GM12874 (cell line): ENCODE results near the gene ULK2.

Experiments used
- CTCF ChIP-seq: IDR thresholded peaks from 2 replicates; pipeline ENCODE4 v1.5.1; 2011; ENCODE audit warnings: low read depth, mild to moderate bottlenecking, control low read depth, low read length, moderate library complexity; ENCODE audit not compliant: insufficient read depth

The ULK2 gene

GRCh38 chr17:19877364-19877945 lies 9.7 kb upstream of the ULK2 start:
- TF ChIP-seq CTCF: no peak

- TF ChIP-seq CTCF: no peak
These were observed 8.9 kb upstream of the ULK2 start for GRCh38 chr17:19876529-19877161.

DNA sequence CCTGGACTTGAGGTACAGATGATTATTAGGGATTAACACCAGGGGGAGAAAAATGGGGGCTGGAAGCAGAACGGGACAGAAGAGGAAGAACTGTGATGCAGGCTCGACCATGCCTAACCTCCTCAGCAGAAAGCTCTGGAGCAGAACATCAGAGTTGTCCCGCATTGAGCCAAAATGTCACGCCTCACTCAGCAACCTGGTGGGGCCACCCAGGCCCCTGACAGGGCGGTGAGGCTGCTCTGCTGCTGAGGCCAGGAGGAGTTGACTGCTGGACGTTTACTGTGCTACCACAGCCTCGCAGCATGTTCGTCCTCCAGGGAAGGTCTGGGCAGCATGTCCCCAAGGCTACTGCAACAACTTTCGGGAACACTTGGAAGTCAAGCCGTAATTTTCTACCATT lies 6.5 kb upstream of the ULK2 start:
- TF ChIP-seq CTCF: no peak

DNA sequence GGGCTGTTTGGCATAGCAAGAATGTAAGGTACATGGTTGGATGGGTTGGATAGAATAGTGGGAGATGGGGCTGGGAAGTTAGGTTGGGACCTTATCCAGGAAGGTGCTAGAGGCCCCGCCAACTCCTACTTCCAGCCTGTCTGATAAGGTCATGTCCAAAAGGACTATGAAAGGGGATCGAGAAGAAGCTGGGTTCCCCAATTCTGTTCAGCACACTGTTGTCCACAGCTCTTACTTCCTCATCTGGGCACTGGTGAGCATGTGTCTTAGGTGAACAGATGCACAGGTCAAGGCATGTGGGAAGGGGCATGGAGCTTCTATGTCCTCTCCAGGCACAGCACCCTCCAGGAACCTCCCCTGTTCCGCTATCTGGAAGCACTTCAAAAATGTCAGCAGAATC lies 5.6 kb upstream of the ULK2 start:
- TF ChIP-seq CTCF: no peak

- no peak for TF ChIP-seq CTCF
These were observed 301 bp upstream of the ULK2 start for GRCh38 chr17:19868079-19868395.

DNA sequence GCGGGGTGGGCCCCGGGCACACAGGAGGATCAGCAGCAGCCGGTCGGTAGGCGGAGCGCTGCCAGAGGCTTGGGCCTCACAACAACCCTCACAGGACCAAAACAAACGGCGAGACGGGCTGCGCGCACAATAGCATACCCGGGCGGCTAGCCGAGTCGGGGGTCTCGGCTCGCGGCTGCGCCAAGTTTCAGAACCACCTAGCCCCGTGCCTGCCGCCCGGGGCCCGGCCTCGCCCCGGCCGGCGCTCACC lies 732 bp downstream of the ULK2 start:
- TF ChIP-seq CTCF: 0 out of 2 replicates have a peak, but pooled peaks have one; percentile 21

DNA sequence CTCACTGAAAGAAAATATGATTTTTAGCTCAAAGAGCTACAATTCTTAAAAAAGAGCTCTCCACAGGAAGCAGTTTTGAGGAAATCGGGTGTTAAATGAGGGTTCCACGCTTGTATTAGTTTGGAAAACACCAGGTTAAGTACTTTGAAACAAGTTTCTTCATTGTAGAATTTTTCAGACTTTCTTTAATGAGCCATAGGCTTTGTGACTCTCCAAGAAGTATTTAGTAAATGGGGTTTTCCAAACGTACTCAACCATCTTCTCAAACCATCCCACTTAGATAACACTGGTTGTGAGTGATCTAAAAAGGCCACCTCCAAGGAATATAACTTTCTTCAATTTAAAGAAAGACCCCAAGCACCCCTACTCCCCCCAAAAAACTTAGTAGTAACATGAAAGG lies 2.7 kb downstream of the ULK2 start:
- no peak for TF ChIP-seq CTCF
